Right hindlimb (tissue), 1 donor: Measurements from ENCODE around the gene ATP8B4.
"Not testable (repeated sequence)": the region's sequence is repeated elsewhere in the genome, so short reads cannot be mapped to it uniquely, and the experiment has no call there.

Source experiments
- DNase-seq: peaks from one replicate; pipeline ENCODE4 v3.0.0-alpha.2; 2018

The ATP8B4 gene

GRCh38 chr15:49990835-49991545 lies 128.0 kb downstream of the ATP8B4 start:
- no peak for DNase-seq

- DNase-seq: no peak
These were observed 129.5 kb downstream of the ATP8B4 start for GRCh38 chr15:49989498-49989897.

GRCh38 chr15:49988766-49989165 lies 130.3 kb downstream of the ATP8B4 start:
- DNase-seq: no peak

GRCh38 chr15:49987896-49988295 lies 131.1 kb downstream of the ATP8B4 start:
- DNase-seq: no peak

- no peak for DNase-seq
These were observed 131.7 kb downstream of the ATP8B4 start for GRCh38 chr15:49987198-49987785.

- no peak for DNase-seq
These were observed 132.7 kb downstream of the ATP8B4 start for GRCh38 chr15:49986326-49986725.

- no peak for DNase-seq
These were observed 133.6 kb downstream of the ATP8B4 start for GRCh38 chr15:49985463-49985862.

- no peak for DNase-seq
These were observed 134.6 kb downstream of the ATP8B4 start for GRCh38 chr15:49984436-49984835.

- no peak for DNase-seq
These were observed 136.4 kb downstream of the ATP8B4 start for GRCh38 chr15:49982584-49982983.

- DNase-seq: no peak
These were observed 139.2 kb downstream of the ATP8B4 start for GRCh38 chr15:49979705-49980382.

GRCh38 chr15:49978121-49978520 lies 140.9 kb downstream of the ATP8B4 start:
- no peak for DNase-seq

GRCh38 chr15:49977306-49977705 lies 141.7 kb downstream of the ATP8B4 start:
- DNase-seq: no peak

GRCh38 chr15:49964551-49964950 lies 154.5 kb downstream of the ATP8B4 start:
- no peak for DNase-seq

GRCh38 chr15:49964061-49964460 lies 155.0 kb downstream of the ATP8B4 start:
- no peak for DNase-seq

GRCh38 chr15:49963033-49963772 lies 155.8 kb downstream of the ATP8B4 start:
- DNase-seq: not testable (repeated sequence)

GRCh38 chr15:49962044-49962602 lies 156.9 kb downstream of the ATP8B4 start:
- DNase-seq: no peak

- no peak for DNase-seq
These were observed 165.6 kb downstream of the ATP8B4 start for GRCh38 chr15:49953421-49953820.

- no peak for DNase-seq
These were observed 172.4 kb downstream of the ATP8B4 start for GRCh38 chr15:49946681-49947080.

- DNase-seq: no peak
These were observed 184.5 kb downstream of the ATP8B4 start for GRCh38 chr15:49934487-49934886.

- no peak for DNase-seq
These were observed 191.7 kb downstream of the ATP8B4 start for GRCh38 chr15:49927189-49927861.

- DNase-seq: no peak
These were observed 192.3 kb downstream of the ATP8B4 start for GRCh38 chr15:49926740-49927139.

- DNase-seq: no peak
These were observed 195.4 kb downstream of the ATP8B4 start for GRCh38 chr15:49923671-49924070.

- DNase-seq: no peak
These were observed 200.0 kb downstream of the ATP8B4 start for GRCh38 chr15:49919034-49919433.
